HCT116 (cell line): ENCODE data around the gene NPB. TPM values are rescaled to one million over a fixed set of nuclear protein-coding genes. Genes with fewer than 3 reads are reported as not detected.

Source experiments
- ATAC-seq: fragments of 200-7000 bp; cut with Tn5 transposase; 2 replicates; pipeline ENCODE4 v1.9.1; 2020; ENCODE audit warnings: mild to moderate bottlenecking, moderate library complexity
- BruUV-seq: library from RNA; stranded (reverse); fragments of 400-500 nt; replicated peaks from 2 replicates; lab custom pipeline; 2021; lab: Mats Ljungman, UMichigan
- CTCF ChIA-PET: fragments of 300-600 bp; sonication (Branson Sonifier 250); formaldehyde crosslinking; loops from one replicate; lab custom pipeline; 2021; ENCODE audit warnings: antibody characterized with exemption; lab: Charles Lee
- POLR2A ChIA-PET: fragments of 300-600, 350-600 bp; sonication (Branson Sonifier 250); formaldehyde crosslinking; loops from one replicate; lab custom pipeline; 2021; ENCODE audit warnings: antibody characterized with exemption; lab: Charles Lee
- RAD21 ChIA-PET, 2 experiments: fragments of 300-600 bp; sonication (Branson Sonifier 250); formaldehyde crosslinking; loops; one replicate each; lab custom pipeline; 2023; ENCODE audit warnings: low total read pairs in 2 of 2; ENCODE audit not compliant: uncharacterized antibody in 2 of 2, unreplicated experiment in 2 of 2, low non-redundant PET in 1 of 2; lab: Charles Lee
- DNase-seq: peaks from one replicate; pipeline ENCODE4 v3.0.0-alpha.2; 2010; ENCODE audit warnings: low read depth, low spot score
- H2AFZ ChIP-seq: fragments of 200-600 bp; shearing (Covaris generic), sonication (generic); 2 replicates; pipeline ENCODE4 v1.6.1; 2017; ENCODE audit warnings: low read depth, mixed run types, mixed read lengths, antibody characterized with exemption, low read length; ENCODE audit not compliant: poor library complexity, severe bottlenecking
- H3K27ac ChIP-seq: 2 replicates; pipeline ENCODE4 v1.5.1; 2012; ENCODE audit warnings: low read depth, low read length
- H3K27me3 ChIP-seq: fragments of 200-600 bp; sonication (generic); 2 replicates; pipeline ENCODE4 v1.6.1; 2016; ENCODE audit warnings: mixed run types, low read length, mixed read lengths; ENCODE audit not compliant: insufficient read depth
- H3K36me3 ChIP-seq, 2 experiments: fragments of 200-500 bp in 1 of 2; fragments of 200-600 bp in 1 of 2; sonication (Bioruptor generic) in 1 of 2; sonication (generic) in 1 of 2; 2 replicates each; pipeline versions ENCODE4 v1.5.1 to v1.6.1; 2014 to 2016; ENCODE audit warnings: low read length in 2 of 2, inconsistent platforms in 1 of 2, mixed read lengths in 1 of 2, mixed run types in 1 of 2; ENCODE audit not compliant: insufficient read depth in 2 of 2, control insufficient read depth in 1 of 2
- H3K4me1 ChIP-seq, 2 experiments: fragments of 200-600 bp in 1 of 2; sonication (generic) in 1 of 2; 2 replicates each; pipeline versions ENCODE4 v1.5.1 to v1.6.1; 2012 to 2017; ENCODE audit warnings: low read length in 2 of 2, inconsistent platforms in 1 of 2, mild to moderate bottlenecking in 1 of 2, mixed read lengths in 1 of 2, mixed run types in 1 of 2, moderate library complexity in 1 of 2; ENCODE audit not compliant: insufficient read depth in 2 of 2, control insufficient read depth in 1 of 2
- H3K4me2 ChIP-seq: fragments of 200-600 bp; sonication (generic); 2 replicates; pipeline ENCODE4 v1.6.1; 2017; ENCODE audit warnings: mixed run types, low read length, mixed read lengths
- H3K4me3 ChIP-seq, 2 experiments: fragments of 200-600 bp in 1 of 2; sonication (generic) in 1 of 2; replicated peaks in 1 of 2; 2 replicates each; pipeline ENCODE4 v1.5.1; 2011 to 2016; ENCODE audit warnings: low read length in 2 of 2, control low read depth in 1 of 2, low read depth in 1 of 2, mild to moderate bottlenecking in 1 of 2, mixed read lengths in 1 of 2, mixed run types in 1 of 2
- H3K79me2 ChIP-seq: fragments of 200-600 bp; sonication (generic); 2 replicates; pipeline ENCODE4 v1.6.1; 2017; ENCODE audit warnings: mild to moderate bottlenecking, mixed run types, low read length, moderate library complexity, mixed read lengths; ENCODE audit not compliant: insufficient read depth
- H3K9ac ChIP-seq: fragments of 200-600 bp; sonication (generic); 2 replicates; pipeline ENCODE4 v1.6.1; 2016; ENCODE audit warnings: low read length, mixed read lengths
- H3K9me2 ChIP-seq: fragments of 200-600 bp; sonication (generic), shearing (Covaris generic); 2 replicates; pipeline ENCODE4 v1.6.1; 2017; ENCODE audit warnings: mixed run types, mild to moderate bottlenecking, moderate library complexity; ENCODE audit not compliant: insufficient read depth
- H3K9me3 ChIP-seq, 2 experiments: fragments of 200-500 bp in 1 of 2; fragments of 200-600 bp in 1 of 2; sonication (Bioruptor generic) in 1 of 2; sonication (generic) in 1 of 2; 2 replicates each; pipeline ENCODE4 v1.6.1; 2014 to 2017; ENCODE audit warnings: low read length in 2 of 2, mixed read lengths in 2 of 2, inconsistent platforms in 1 of 2, low read depth in 1 of 2, mild to moderate bottlenecking in 1 of 2, mixed run types in 1 of 2, moderate library complexity in 1 of 2; ENCODE audit not compliant: control insufficient read depth in 1 of 2, insufficient read depth in 1 of 2
- H4K20me1 ChIP-seq: fragments of 200-600 bp; sonication (generic), shearing (Covaris generic); 2 replicates; pipeline ENCODE4 v1.6.1; 2017; ENCODE audit warnings: mixed run types, mild to moderate bottlenecking, moderate library complexity; ENCODE audit not compliant: insufficient read depth
- CEBPB ChIP-seq: IDR thresholded peaks from 2 replicates; pipeline ENCODE4 v1.6.1; 2012; ENCODE audit warnings: low read depth
- CTCF ChIP-seq, 3 experiments: fragments of 200-600 bp in 1 of 3; sonication (generic) in 1 of 3; IDR thresholded peaks in 2 of 3; conservative IDR thresholded peaks in 1 of 3; 2 replicates each; pipeline ENCODE4 v1.5.1; 2012 to 2017; ENCODE audit warnings: low read depth in 2 of 3, low read length in 2 of 3, antibody characterized with exemption in 1 of 3, borderline replicate concordance in 1 of 3, control low read depth in 1 of 3, mild to moderate bottlenecking in 1 of 3, mixed read lengths in 1 of 3, mixed run types in 1 of 3, moderate library complexity in 1 of 3; ENCODE audit not compliant: insufficient read depth in 1 of 3
- EGR1 ChIP-seq: IDR thresholded peaks from 2 replicates; pipeline ENCODE4 v1.6.1; 2012; ENCODE audit warnings: low read depth
- ELF1 ChIP-seq: IDR thresholded peaks from 2 replicates; pipeline ENCODE4 v1.6.1; 2012; ENCODE audit warnings: low read depth, borderline replicate concordance
- EZH2 ChIP-seq: fragments of 200-600 bp; sonication (generic); IDR thresholded peaks from 2 replicates; pipeline ENCODE4 v1.6.1; 2017; ENCODE audit warnings: antibody characterized with exemption, mixed run types
- EZH2phosphoT487 ChIP-seq: fragments of 200-600 bp; IDR thresholded peaks from 2 replicates; pipeline ENCODE4 v1.6.1; 2018; ENCODE audit warnings: antibody characterized with exemption, borderline replicate concordance
- FOSL1 ChIP-seq: IDR thresholded peaks from 2 replicates; pipeline ENCODE4 v1.6.1; 2012; ENCODE audit warnings: low read depth
- JUND ChIP-seq: IDR thresholded peaks from 2 replicates; pipeline ENCODE4 v1.6.1; 2012
- MAX ChIP-seq: IDR thresholded peaks from 2 replicates; pipeline ENCODE4 v1.6.1; 2012
- POLR2A ChIP-seq: IDR thresholded peaks from 2 replicates; pipeline ENCODE4 v1.7.0; 2011; ENCODE audit warnings: borderline replicate concordance; ENCODE audit not compliant: insufficient read depth, insufficient read length; ENCODE audit errors: extremely low read depth
- POLR2AphosphoS5 ChIP-seq: IDR thresholded peaks from 2 replicates; pipeline ENCODE4 v1.6.1; 2011; ENCODE audit warnings: mild to moderate bottlenecking, low read depth, low read length, moderate library complexity
- RAD21 ChIP-seq: IDR thresholded peaks from 2 replicates; pipeline ENCODE4 v1.6.1; 2012; ENCODE audit warnings: low read depth, mild to moderate bottlenecking
- REST ChIP-seq: IDR thresholded peaks from 2 replicates; pipeline ENCODE4 v1.6.1; 2012; ENCODE audit warnings: low read depth
- SIN3A ChIP-seq: IDR thresholded peaks from 2 replicates; pipeline ENCODE4 v1.6.1; 2012; ENCODE audit warnings: low read depth
- SP1 ChIP-seq: IDR thresholded peaks from 2 replicates; pipeline ENCODE4 v1.6.1; 2012; ENCODE audit warnings: low read depth
- SRF ChIP-seq: IDR thresholded peaks from 2 replicates; pipeline ENCODE4 v1.6.1; 2012; ENCODE audit warnings: low read depth
- TCF7L2 ChIP-seq: IDR thresholded peaks from 2 replicates; pipeline ENCODE4 v1.7.0; 2011; ENCODE audit warnings: borderline replicate concordance, inconsistent platforms; ENCODE audit not compliant: insufficient read depth, insufficient read length; ENCODE audit errors: extremely low read depth
- YY1 ChIP-seq: IDR thresholded peaks from 2 replicates; pipeline ENCODE4 v1.6.1; 2011; ENCODE audit warnings: low read length, low read depth, moderate library complexity, mild to moderate bottlenecking; ENCODE audit not compliant: insufficient replicate concordance; ENCODE audit errors: extremely low read depth
- ZBTB33 ChIP-seq: IDR thresholded peaks from 2 replicates; pipeline ENCODE4 v1.6.1; 2011; ENCODE audit warnings: mild to moderate bottlenecking, low read length, moderate library complexity; ENCODE audit not compliant: insufficient replicate concordance; ENCODE audit errors: extremely low read depth
- intact Hi-C: fragments of 100-400 bp; cut with micrococcal nuclease; formaldehyde crosslinking; loops from 2 replicates; pipeline ENCODE4 v1.10.0; 2022
- total RNA-seq: library from RNA; stranded (reverse); gene quantifications from one replicate; pipeline ENCODE4 v1.2.1, GENCODE V29; 2021; ENCODE audit not compliant: unreplicated experiment

NPB gene
- total RNA-seq, 1 experiment from 2014 or later: 1.2 TPM

- DNase-seq (no peak), ATAC-seq (no peak)
- TF ChIP-seq JUND (no peak), SP1 (no peak), MAX (no peak), CTCF (IDR thresholded peaks at IDR 0.05 in 2 of 3, conservative IDR thresholded peaks at IDR 0.05 in 1 of 3; ENCODE audit: borderline replicate concordance in 1 of 3, insufficient read depth in 1 of 3, low read depth in 2 of 3, low read length in 2 of 3) (no peak), RAD21 (no peak), POLR2A (no peak), YY1 (no peak), EZH2phosphoT487 (no peak), ELF1 (no peak), EZH2 (no peak), REST (no peak), EGR1 (no peak), SRF (no peak), CEBPB (no peak), FOSL1 (no peak), POLR2AphosphoS5 (no peak), TCF7L2 (no peak), ZBTB33 (no peak), SIN3A (no peak)
- H4K20me1 ChIP-seq: no peaks in the 10 kb centered on the region
- ChIA-PET POLR2A (no interaction called here), RAD21 (no interaction called here), CTCF (no interaction called here)
- H3K4me3 ChIP-seq: no peak overlapping the region
- H3K4me2 ChIP-seq: no peak overlapping the region
- no peaks in the 10 kb centered on the region for H3K27me3 ChIP-seq
- H3K27ac ChIP-seq: no peak overlapping the region
- H3K9me2 ChIP-seq: no peaks in the 10 kb centered on the region
- H3K9ac ChIP-seq: no peak overlapping the region
- intact Hi-C loops: no loop called here
- H3K4me1 ChIP-seq: peaks cover 4 to 13% of the 10 kb centered on the region in 2 experiments; a peak in 2 of 4 replicates
- H3K9me3 ChIP-seq: no peaks in the 10 kb centered on the region
- H2AFZ ChIP-seq: no peak overlapping the region
- BruUV-seq: no TSS peak
- H3K36me3 ChIP-seq: no peaks in the 10 kb centered on the region
- H3K79me2 ChIP-seq: no peaks in the 10 kb centered on the region
Observed at GRCh38 chr17:81942167-81942553, 40.1 kb downstream of the NPB start.
